GM08714 (cell line): Measurements from ENCODE around the gene DNAJB2.
A peak's percentile ranks its signal among the peaks of the same experiment; 100 is the strongest.
"Not testable (repeated sequence)": the region's sequence is repeated elsewhere in the genome, so short reads cannot be mapped to it uniquely, and the experiment has no call there.

ENCODE experiments used
- H3K4me3 ChIP-seq: fragments of 200-500 bp; sonication (Bioruptor generic); 2 replicates; pipeline ENCODE4 v1.5.1; 2014; ENCODE audit warnings: mild to moderate bottlenecking, low read length, inconsistent platforms
- ZNF274 ChIP-seq: IDR thresholded peaks from 2 replicates; pipeline ENCODE4 v1.6.1; 2012; ENCODE audit warnings: mild to moderate bottlenecking, low read depth, low read length

Gene DNAJB2

GRCh38 chr2:219294356-219295351 is 15.5 kb downstream of the DNAJB2 start:
- H3K4me3 ChIP-seq: peak overlapping the region; percentile 15; the same call in 1 of the 2 replicates
- no peak for TF ChIP-seq ZNF274

- no peak overlapping the region for H3K4me3 ChIP-seq
- no peak for TF ChIP-seq ZNF274
Measured at GRCh38 chr2:219296142-219296541, 17.0 kb downstream of the DNAJB2 start.

GRCh38 chr2:219296631-219297391 is 17.6 kb downstream of the DNAJB2 start:
- no peak overlapping the region for H3K4me3 ChIP-seq
- TF ChIP-seq ZNF274: no peak

GRCh38 chr2:219297766-219298456 is 18.7 kb downstream of the DNAJB2 start:
- no peak overlapping the region for H3K4me3 ChIP-seq
- no peak for TF ChIP-seq ZNF274

- TF ChIP-seq ZNF274: no peak
- H3K4me3 ChIP-seq: no peak overlapping the region
Measured at GRCh38 chr2:219298759-219299371, 19.7 kb downstream of the DNAJB2 start.

- no peak for TF ChIP-seq ZNF274
- H3K4me3 ChIP-seq: no peak overlapping the region
Measured at GRCh38 chr2:219299372-219299760, 20.2 kb downstream of the DNAJB2 start.

GRCh38 chr2:219300022-219300421 is 20.9 kb downstream of the DNAJB2 start:
- no peak overlapping the region for H3K4me3 ChIP-seq

GRCh38 chr2:219302412-219302968 is 23.3 kb downstream of the DNAJB2 start:
- no peak overlapping the region for H3K4me3 ChIP-seq
- no peak for TF ChIP-seq ZNF274

More at GRCh38 chr2:219300022-219300421, 20.9 kb downstream of the DNAJB2 start:
- no peak for TF ChIP-seq ZNF274

- H3K4me3 ChIP-seq: no peak overlapping the region
- TF ChIP-seq ZNF274: no peak
Measured at GRCh38 chr2:219304223-219304622, 25.1 kb downstream of the DNAJB2 start.

- TF ChIP-seq ZNF274: no peak
- H3K4me3 ChIP-seq: no peak overlapping the region
Measured at GRCh38 chr2:219306047-219306446, 26.9 kb downstream of the DNAJB2 start.

- H3K4me3 ChIP-seq: no peak overlapping the region
Measured at GRCh38 chr2:219308142-219309101, 29.3 kb downstream of the DNAJB2 start.

GRCh38 chr2:219309278-219309677 is 30.1 kb downstream of the DNAJB2 start, which contains the start of gene PTPRN:
Gene PTPRN (minus strand): TSS chr2:219309401. CDS start chr2:219309332, 69 bp downstream.
- no peak within 1 kb of the TSS for H3K4me3 ChIP-seq
- TF ChIP-seq ZNF274: no peak

More at GRCh38 chr2:219308142-219309101, 29.3 kb downstream of the DNAJB2 start:
- no peak for TF ChIP-seq ZNF274

GRCh38 chr2:219312683-219313263 is 33.6 kb downstream of the DNAJB2 start:
- H3K4me3 ChIP-seq: not testable (repeated sequence)
